Measurements from ENCODE around the gene TUT4.
A peak's percentile ranks its signal among the peaks of the same experiment; 100 is the strongest.

Gene TUT4

GRCh38 chr1:52435211-52435610 lies 117.7 kb downstream of the TUT4 start:
- ChIA-PET POLR2A (ENCODE audit: low non-redundant PET) (no interaction called here), CTCF (no interaction called here)
- no peak for TF ChIP-seq CTCF (conservative IDR thresholded peaks at IDR 0.05; ENCODE audit: low read depth)

GRCh38 chr1:52432807-52433206 lies 120.1 kb downstream of the TUT4 start:
- POLR2A ChIA-PET (ENCODE audit: low non-redundant PET): no interaction called here
- CTCF ChIA-PET: interaction anchor here (0.6 kb wide), 2 partner anchors 39 to 53 kb away, joined by 4 to 5 read pairs; no protein-coding TSS in a partner anchor

More at GRCh38 chr1:52435211-52435610, 117.7 kb downstream of the TUT4 start:
- H3K27ac ChIP-seq: no peak overlapping the region
- no peak for DNase-seq (ENCODE audit: low spot score)

GRCh38 chr1:52427152-52427551 lies 125.7 kb downstream of the TUT4 start:
- no peak for DNase-seq (ENCODE audit: low spot score)
- ChIA-PET CTCF (no interaction called here), POLR2A (ENCODE audit: low non-redundant PET) (no interaction called here)
- no peak overlapping the region for H3K27ac ChIP-seq
- TF ChIP-seq CTCF (conservative IDR thresholded peaks at IDR 0.05; ENCODE audit: low read depth): no peak

More at GRCh38 chr1:52432807-52433206, 120.1 kb downstream of the TUT4 start:
- no peak for TF ChIP-seq CTCF (conservative IDR thresholded peaks at IDR 0.05; ENCODE audit: low read depth)
- no peak for DNase-seq (ENCODE audit: low spot score)
- no peak overlapping the region for H3K27ac ChIP-seq

GRCh38 chr1:52426371-52426770 lies 126.5 kb downstream of the TUT4 start:
- CTCF ChIA-PET: interaction anchor here (0.8 kb wide), 1 partner anchor 254 kb away, joined by 5 read pairs; no protein-coding TSS in a partner anchor
- peak; percentile 8 for DNase-seq (ENCODE audit: low spot score)
- POLR2A ChIA-PET (ENCODE audit: low non-redundant PET): no interaction called here
- TF ChIP-seq CTCF (conservative IDR thresholded peaks at IDR 0.05; ENCODE audit: low read depth): no peak
- no peak overlapping the region for H3K27ac ChIP-seq

- DNase-seq (ENCODE audit: low spot score): no peak
- TF ChIP-seq CTCF (conservative IDR thresholded peaks at IDR 0.05; ENCODE audit: low read depth): no peak
- CTCF ChIA-PET: no interaction called here
- no peak overlapping the region for H3K27ac ChIP-seq
- POLR2A ChIA-PET (ENCODE audit: low non-redundant PET): no interaction called here
Measured at GRCh38 chr1:52424813-52425212, 128.1 kb downstream of the TUT4 start.

- ChIA-PET POLR2A (ENCODE audit: low non-redundant PET) (no interaction called here), CTCF (no interaction called here)
- TF ChIP-seq CTCF (conservative IDR thresholded peaks at IDR 0.05; ENCODE audit: low read depth): no peak
- no peak overlapping the region for H3K27ac ChIP-seq
- no peak for DNase-seq (ENCODE audit: low spot score)
Measured at GRCh38 chr1:52424231-52424636, 128.7 kb downstream of the TUT4 start.

GRCh38 chr1:52423771-52424170 lies 129.1 kb downstream of the TUT4 start:
- no peak for DNase-seq (ENCODE audit: low spot score)
- ChIA-PET POLR2A (ENCODE audit: low non-redundant PET) (no interaction called here), CTCF (no interaction called here)
- no peak overlapping the region for H3K27ac ChIP-seq
- TF ChIP-seq CTCF (conservative IDR thresholded peaks at IDR 0.05; ENCODE audit: low read depth): no peak
